A549 (cell line): ENCODE measurements around the gene CFB.

Experiments used
- EP300 ChIP-seq, 2 experiments: fragments of >200 bp; sonication (Bioruptor Twin); formaldehyde crosslinking; IDR thresholded peaks; 2 replicates in 1 of 2; 3 replicates in 1 of 2; pipeline ENCODE4 v1.6.1; 2016 to 2017
- MAZ ChIP-seq: fragments of 150-350 bp; IDR thresholded peaks from 2 replicates; pipeline ENCODE4 v1.6.1; 2014; ENCODE audit warnings: antibody characterized with exemption, low read depth, low read length, borderline replicate concordance
- SREBF2 ChIP-seq: fragments of 450-650 bp; IDR thresholded peaks from 2 replicates; pipeline ENCODE4 v1.6.1; 2014; ENCODE audit warnings: mild to moderate bottlenecking, moderate library complexity
- TF ChIP-seq, protein P1 (sequence below): fragments of >200 bp; sonication (Bioruptor Twin); formaldehyde crosslinking; IDR thresholded peaks from 3 replicates; pipeline ENCODE4 v1.5.1; 2016

DNA sequence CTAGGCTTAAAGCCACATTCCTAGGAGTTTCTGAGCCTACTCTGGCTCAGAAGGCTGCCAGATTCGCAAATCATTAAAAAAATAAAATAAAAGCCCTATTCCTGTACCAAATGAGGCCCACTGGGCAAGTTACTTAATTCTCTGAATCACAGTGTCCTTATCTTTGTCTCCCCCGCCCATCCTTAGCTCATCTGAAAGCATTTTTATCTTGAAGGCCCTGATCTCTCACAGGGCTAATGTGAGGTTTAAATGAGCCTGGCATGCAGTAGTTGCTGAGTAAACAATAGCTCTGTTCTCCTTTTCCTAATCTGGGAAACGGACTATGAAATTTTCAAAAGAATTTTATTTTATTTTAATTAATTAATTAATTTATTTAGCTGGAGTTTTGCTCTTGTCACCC, 41.9 kb upstream of the CFB start:
- TF ChIP-seq, protein P1, sequence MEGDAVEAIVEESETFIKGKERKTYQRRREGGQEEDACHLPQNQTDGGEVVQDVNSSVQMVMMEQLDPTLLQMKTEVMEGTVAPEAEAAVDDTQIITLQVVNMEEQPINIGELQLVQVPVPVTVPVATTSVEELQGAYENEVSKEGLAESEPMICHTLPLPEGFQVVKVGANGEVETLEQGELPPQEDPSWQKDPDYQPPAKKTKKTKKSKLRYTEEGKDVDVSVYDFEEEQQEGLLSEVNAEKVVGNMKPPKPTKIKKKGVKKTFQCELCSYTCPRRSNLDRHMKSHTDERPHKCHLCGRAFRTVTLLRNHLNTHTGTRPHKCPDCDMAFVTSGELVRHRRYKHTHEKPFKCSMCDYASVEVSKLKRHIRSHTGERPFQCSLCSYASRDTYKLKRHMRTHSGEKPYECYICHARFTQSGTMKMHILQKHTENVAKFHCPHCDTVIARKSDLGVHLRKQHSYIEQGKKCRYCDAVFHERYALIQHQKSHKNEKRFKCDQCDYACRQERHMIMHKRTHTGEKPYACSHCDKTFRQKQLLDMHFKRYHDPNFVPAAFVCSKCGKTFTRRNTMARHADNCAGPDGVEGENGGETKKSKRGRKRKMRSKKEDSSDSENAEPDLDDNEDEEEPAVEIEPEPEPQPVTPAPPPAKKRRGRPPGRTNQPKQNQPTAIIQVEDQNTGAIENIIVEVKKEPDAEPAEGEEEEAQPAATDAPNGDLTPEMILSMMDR, result no peak
- no peak for TF ChIP-seq MAZ
- TF ChIP-seq SREBF2, result no peak
- TF ChIP-seq EP300 (IDR thresholded peaks at IDR 0.05), result no peak
